SHP77 treated with DMSO at 0.1 percent for 48 hours (cell line): Measurements from ENCODE around the gene GFPT2.

Experiments used
- DNase-seq: peaks from one replicate; lab custom pipeline; 2025; lab: John Stamatoyannopoulos, UW

GFPT2 gene

GRCh38 chr5:180332861-180333260, 20.3 kb downstream of the GFPT2 start:
- no peak for DNase-seq

- no peak for DNase-seq
These were observed 21.1 kb downstream of the GFPT2 start for GRCh38 chr5:180332051-180332517.

- DNase-seq = no peak
These were observed 21.5 kb downstream of the GFPT2 start for GRCh38 chr5:180331647-180331950.

GRCh38 chr5:180330810-180331646, 22.1 kb downstream of the GFPT2 start:
- DNase-seq = no peak

- DNase-seq = no peak
These were observed 22.9 kb downstream of the GFPT2 start for GRCh38 chr5:180330270-180330648.

- DNase-seq = no peak
These were observed 23.4 kb downstream of the GFPT2 start for GRCh38 chr5:180329606-180330269.

GRCh38 chr5:180329138-180329435, 24.0 kb downstream of the GFPT2 start:
- DNase-seq = no peak

- peak; percentile 60 for DNase-seq
These were observed 24.6 kb downstream of the GFPT2 start for GRCh38 chr5:180328296-180329137.

GRCh38 chr5:180326989-180327565, 26.1 kb downstream of the GFPT2 start:
- DNase-seq = no peak

- no peak for DNase-seq
These were observed 28.6 kb downstream of the GFPT2 start for GRCh38 chr5:180324601-180324950.

- no peak for DNase-seq
These were observed 29.1 kb downstream of the GFPT2 start for GRCh38 chr5:180323941-180324600.

GRCh38 chr5:180323160-180323559, 30.0 kb downstream of the GFPT2 start:
- DNase-seq = no peak

GRCh38 chr5:180318456-180319089, 34.6 kb downstream of the GFPT2 start:
- no peak for DNase-seq

- DNase-seq = no peak
These were observed 36.5 kb downstream of the GFPT2 start for GRCh38 chr5:180316586-180316985.

- peak; percentile 19 for DNase-seq
These were observed 37.3 kb downstream of the GFPT2 start for GRCh38 chr5:180315762-180316212.

- no peak for DNase-seq
These were observed 39.2 kb downstream of the GFPT2 start for GRCh38 chr5:180313677-180314505.

- no peak for DNase-seq
These were observed 41.9 kb downstream of the GFPT2 start for GRCh38 chr5:180311216-180311615.

GRCh38 chr5:180306796-180307195, 46.3 kb downstream of the GFPT2 start:
- no peak for DNase-seq

GRCh38 chr5:180305481-180305880, 47.7 kb downstream of the GFPT2 start:
- DNase-seq = no peak
